GM18867 (cell line): ENCODE measurements around the gene TNFAIP8.
"Not testable (repeated sequence)": the region's sequence is repeated elsewhere in the genome, so short reads cannot be mapped to it uniquely, and the experiment has no call there.

Source experiments
- ATAC-seq: cut with Tn5 transposase; IDR thresholded peaks from one replicate; pipeline ENCODE4 v1.9.1; 2021; ENCODE audit warnings: mild to moderate bottlenecking, moderate library complexity; ENCODE audit not compliant: unreplicated experiment

Gene TNFAIP8

GRCh38 chr5:119412279-119413227 lies 56.7 kb downstream of the TNFAIP8 start:
- no peak for ATAC-seq

GRCh38 chr5:119414124-119414734 lies 58.4 kb downstream of the TNFAIP8 start:
- not testable (repeated sequence) for ATAC-seq

GRCh38 chr5:119417891-119418605 lies 62.2 kb downstream of the TNFAIP8 start:
- ATAC-seq, result no peak

- peak; percentile 68 for ATAC-seq
These were observed 62.8 kb downstream of the TNFAIP8 start for GRCh38 chr5:119418606-119419100.

GRCh38 chr5:119420169-119420568 lies 64.3 kb downstream of the TNFAIP8 start:
- ATAC-seq, result no peak

- no peak for ATAC-seq
These were observed 70.2 kb downstream of the TNFAIP8 start for GRCh38 chr5:119426057-119426456.

- ATAC-seq, result no peak
These were observed 71.2 kb downstream of the TNFAIP8 start for GRCh38 chr5:119427060-119427459.

- ATAC-seq, result not testable (repeated sequence)
These were observed 71.8 kb downstream of the TNFAIP8 start for GRCh38 chr5:119427596-119427995.

GRCh38 chr5:119428166-119428565 lies 72.3 kb downstream of the TNFAIP8 start:
- ATAC-seq, result not testable (repeated sequence)

GRCh38 chr5:119428574-119428973 lies 72.8 kb downstream of the TNFAIP8 start:
- ATAC-seq, result not testable (repeated sequence)

- not testable (repeated sequence) for ATAC-seq
These were observed 76.9 kb downstream of the TNFAIP8 start for GRCh38 chr5:119432674-119433237.

GRCh38 chr5:119435436-119436132 lies 79.8 kb downstream of the TNFAIP8 start:
- peak; percentile 98 for ATAC-seq

GRCh38 chr5:119437785-119438586 lies 82.2 kb downstream of the TNFAIP8 start:
- ATAC-seq, result not testable (repeated sequence)

- not testable (repeated sequence) for ATAC-seq
These were observed 82.7 kb downstream of the TNFAIP8 start for GRCh38 chr5:119438587-119438917.

GRCh38 chr5:119439140-119439631 lies 83.4 kb downstream of the TNFAIP8 start:
- ATAC-seq, result no peak

- not testable (repeated sequence) for ATAC-seq
These were observed 83.8 kb downstream of the TNFAIP8 start for GRCh38 chr5:119439632-119440031.

GRCh38 chr5:119444643-119445042 lies 88.8 kb downstream of the TNFAIP8 start:
- not testable (repeated sequence) for ATAC-seq

- no peak for ATAC-seq
These were observed 89.7 kb downstream of the TNFAIP8 start for GRCh38 chr5:119445544-119445943.
